Frontal cortex (tissue), 4 donors: ENCODE results near the gene DENND1A. TPM values are rescaled to one million over a fixed set of nuclear protein-coding genes. Genes with fewer than 3 reads are reported as not detected.
"Not testable (repeated sequence)": the region's sequence is repeated elsewhere in the genome, so short reads cannot be mapped to it uniquely, and the experiment has no call there.

ENCODE experiments used
- DNase-seq, 2 donors: peaks; one replicate each; pipeline ENCODE4 v3.0.0; 2012; ENCODE audit warnings: low spot score in 2 of 2
- FAIRE-seq: peaks from 2 replicates; lab custom pipeline; 2012; peaks lifted over from hg19 to GRCh38; lab: Jason Lieb, UNC
- total RNA-seq: library from RNA; depleted of rRNA; stranded (reverse); fragments of >200 nt; gene quantifications from one replicate; pipeline ENCODE4 v1.2.3, GENCODE V29; 2014
- donor health status: control.
- donor health status: control.
- donor health status: control.

DENND1A gene
- total RNA-seq, 1 donor from 2014 or later = 17.9 TPM

DNA sequence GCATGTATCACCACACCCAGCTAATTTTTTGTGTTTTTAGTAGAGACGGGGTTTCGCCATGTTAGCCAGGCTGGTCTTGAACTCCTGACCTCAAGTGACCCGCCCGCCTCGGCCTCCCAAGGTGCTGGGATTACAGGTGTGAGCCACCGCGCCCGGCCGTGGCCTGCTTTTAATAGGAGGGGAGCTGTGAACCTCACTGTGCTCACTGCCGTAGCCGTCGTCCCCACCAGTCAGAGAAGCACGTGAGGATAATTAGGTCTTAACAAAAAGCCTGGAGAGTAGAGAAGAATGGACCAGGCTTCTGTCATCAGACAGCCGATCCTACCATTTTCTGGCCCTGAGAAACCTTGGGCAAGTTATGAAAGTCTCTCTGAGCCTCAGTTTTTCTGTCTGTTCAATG lies 531.0 kb downstream of the DENND1A start:
- not testable (repeated sequence) for DNase-seq, FAIRE-seq

- DNase-seq (no peak), FAIRE-seq (no peak)
These were observed 532.0 kb downstream of the DENND1A start for GRCh38 chr9:123397975-123398374.

DNA sequence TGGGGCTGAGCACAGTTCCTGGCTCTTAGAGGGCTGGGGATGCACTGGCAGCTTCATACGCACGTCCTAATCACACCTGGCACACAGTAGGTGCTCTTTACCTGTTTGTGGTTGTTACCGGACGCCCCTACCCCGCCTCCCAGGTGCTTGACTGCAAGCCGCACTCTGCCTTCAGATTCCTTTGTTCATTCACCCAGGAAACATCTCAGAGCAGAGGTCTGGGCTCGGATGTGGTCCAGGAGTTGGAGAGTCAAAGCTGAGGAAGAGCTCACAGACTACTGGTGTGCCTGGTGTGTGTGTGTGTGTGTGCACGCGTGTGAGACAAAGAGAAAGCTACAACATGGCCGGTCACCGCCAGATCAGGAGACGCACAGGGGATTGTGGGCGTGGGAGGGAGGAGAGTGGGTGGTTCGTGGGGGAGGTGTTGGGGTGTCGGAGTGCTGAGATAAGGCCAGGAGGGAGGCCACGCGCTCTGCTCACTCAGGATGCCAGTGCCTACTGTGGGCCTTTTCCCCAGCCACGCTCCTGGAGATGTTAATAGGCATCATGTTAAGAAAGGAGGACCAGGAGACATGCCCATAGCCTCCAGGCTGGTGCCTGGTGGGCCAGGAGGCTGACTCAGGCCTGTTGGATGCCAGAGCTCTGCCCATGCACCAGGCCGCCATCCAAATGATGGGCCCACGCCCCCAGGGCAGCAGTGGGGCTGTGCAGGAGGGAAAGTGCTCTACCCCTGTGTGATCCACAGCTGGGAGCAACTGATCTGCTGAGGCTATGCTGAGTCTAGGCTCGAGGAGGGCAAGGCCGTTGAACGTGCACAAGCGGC lies 534.0 kb downstream of the DENND1A start:
- DNase-seq (no peak), FAIRE-seq (no peak)

DNA sequence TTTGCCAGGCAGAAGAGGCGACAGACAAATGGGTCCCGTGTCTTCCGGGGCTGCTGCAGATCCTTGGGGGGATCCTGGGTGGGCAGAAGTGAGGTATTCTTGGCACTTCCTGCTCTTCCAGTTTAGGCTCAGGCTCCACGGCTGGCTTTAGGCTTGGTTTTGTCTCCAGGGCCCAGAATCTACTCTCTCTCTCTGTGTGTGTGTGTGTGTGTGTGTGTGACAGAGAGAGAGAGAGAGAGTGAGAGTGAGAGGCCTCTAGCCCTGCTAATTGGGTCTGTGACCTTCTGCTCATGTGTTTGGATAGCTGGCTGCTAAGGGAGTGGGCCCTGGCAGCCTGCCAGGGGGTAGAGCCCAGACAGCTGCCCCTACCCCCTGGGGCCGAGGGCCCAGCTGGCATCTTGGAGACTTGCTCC lies 534.6 kb downstream of the DENND1A start:
- FAIRE-seq (no peak), DNase-seq (no peak)

GRCh38 chr9:123394291-123395235 lies 535.4 kb downstream of the DENND1A start:
- DNase-seq = no peak
- no peak for FAIRE-seq

GRCh38 chr9:123392802-123393201 lies 537.1 kb downstream of the DENND1A start:
- FAIRE-seq (no peak), DNase-seq (no peak)

GRCh38 chr9:123391946-123392345 lies 538.0 kb downstream of the DENND1A start:
- FAIRE-seq (no peak), DNase-seq (no peak)

DNA sequence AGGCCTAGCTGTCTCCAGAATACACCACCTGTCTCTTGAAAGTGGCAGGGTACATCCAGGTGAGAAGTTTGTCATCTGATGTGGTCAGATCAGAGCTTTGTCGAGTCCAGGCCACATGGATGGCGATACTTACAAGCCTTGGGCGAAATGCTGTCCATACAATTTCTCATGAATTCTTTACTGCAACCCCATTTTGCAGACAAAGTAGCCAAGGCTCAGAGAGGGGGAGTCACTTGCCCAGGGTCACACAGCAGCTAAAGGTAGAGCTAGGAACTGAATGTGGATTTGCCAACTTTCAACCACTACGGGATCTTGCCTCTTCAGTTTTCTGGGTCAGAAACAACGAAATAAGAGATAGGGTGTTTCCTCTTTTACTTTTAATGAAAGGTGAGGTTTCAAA lies 538.7 kb downstream of the DENND1A start:
- FAIRE-seq = no peak

DNA sequence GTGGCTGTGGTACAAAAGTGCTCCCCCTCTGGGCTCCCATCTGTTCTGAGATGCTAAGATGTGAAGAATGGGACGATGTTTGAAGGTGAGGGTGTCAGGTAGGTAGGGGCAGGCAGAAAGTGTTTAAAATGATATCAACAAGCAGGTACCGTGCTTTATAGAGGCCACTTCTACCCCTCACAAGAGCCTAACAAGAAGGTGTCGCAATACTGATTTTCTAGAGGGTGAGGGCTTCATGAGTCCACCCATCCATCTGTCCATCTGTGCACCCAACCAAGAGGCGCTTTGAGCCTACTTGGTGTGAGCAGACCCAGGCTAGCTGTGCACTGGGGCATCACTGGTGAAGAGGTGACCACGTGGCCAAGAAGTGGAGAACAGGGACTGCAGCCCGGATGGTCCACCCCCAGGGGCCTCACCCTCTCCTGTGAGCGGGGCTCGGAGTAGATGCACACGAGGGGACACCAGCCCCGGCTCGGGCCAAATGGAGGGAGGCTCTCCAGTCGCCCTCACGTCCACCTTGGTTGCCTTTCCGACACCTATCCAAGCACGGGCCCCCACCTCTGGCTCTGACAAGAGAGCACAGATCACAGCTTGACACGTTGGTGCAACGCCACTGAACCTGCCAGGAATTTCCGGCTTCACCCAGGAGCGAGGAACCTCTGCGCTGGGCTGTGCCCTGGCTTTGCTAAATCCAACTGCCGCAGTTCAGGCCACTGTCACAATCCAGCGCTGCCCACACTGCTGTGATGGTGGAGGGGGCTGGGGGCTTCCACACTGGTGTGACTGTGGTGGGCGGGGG lies 539.4 kb downstream of the DENND1A start:
- FAIRE-seq (no peak), DNase-seq (no peak)

More for the DNA sequence above, 538.7 kb downstream of the DENND1A start:
- no peak for DNase-seq

DNA sequence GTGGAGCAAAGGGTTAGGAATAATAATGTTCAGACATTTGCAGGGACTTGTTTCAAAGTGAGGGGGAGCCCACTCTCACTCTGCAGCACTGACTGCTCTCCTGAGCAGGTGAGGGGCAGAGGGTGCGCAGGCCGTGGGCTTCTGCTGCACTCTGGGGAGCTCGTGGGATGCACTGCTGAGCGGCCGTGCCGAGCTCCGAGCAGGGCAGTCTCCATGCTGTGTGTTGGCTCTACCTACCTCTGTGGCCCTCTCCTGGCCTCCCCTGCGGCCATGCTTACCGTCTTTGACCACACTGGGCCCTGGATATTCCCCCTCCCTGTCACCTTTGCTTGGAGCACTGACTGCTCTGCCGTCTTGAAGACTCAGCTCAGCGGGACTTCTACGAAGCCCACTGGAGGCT lies 540.2 kb downstream of the DENND1A start:
- FAIRE-seq (no peak), DNase-seq (no peak)

- FAIRE-seq = no peak
- no peak for DNase-seq
These were observed 540.9 kb downstream of the DENND1A start for GRCh38 chr9:123389070-123389469.

DNA sequence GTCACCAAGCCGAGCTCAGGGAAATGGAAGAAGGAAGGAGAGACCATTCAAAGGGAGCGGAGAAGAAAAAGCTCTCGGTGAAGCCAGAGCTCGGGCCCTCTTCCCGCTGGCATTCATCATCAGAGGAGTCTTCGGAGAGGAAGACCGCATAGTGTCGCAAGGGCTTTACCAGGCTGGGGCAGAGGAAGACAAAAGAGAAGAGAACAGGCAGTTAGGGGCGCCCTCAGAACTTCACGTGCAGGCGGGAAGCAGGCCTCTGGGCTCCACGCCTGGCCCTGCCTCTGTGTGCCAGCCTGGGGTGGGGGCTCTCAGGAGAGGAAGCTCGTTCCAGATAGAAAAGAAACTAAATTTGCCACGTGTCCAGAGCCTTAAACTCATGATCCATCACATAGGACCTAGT lies 542.2 kb downstream of the DENND1A start:
- no peak for FAIRE-seq
- DNase-seq = no peak

DNA sequence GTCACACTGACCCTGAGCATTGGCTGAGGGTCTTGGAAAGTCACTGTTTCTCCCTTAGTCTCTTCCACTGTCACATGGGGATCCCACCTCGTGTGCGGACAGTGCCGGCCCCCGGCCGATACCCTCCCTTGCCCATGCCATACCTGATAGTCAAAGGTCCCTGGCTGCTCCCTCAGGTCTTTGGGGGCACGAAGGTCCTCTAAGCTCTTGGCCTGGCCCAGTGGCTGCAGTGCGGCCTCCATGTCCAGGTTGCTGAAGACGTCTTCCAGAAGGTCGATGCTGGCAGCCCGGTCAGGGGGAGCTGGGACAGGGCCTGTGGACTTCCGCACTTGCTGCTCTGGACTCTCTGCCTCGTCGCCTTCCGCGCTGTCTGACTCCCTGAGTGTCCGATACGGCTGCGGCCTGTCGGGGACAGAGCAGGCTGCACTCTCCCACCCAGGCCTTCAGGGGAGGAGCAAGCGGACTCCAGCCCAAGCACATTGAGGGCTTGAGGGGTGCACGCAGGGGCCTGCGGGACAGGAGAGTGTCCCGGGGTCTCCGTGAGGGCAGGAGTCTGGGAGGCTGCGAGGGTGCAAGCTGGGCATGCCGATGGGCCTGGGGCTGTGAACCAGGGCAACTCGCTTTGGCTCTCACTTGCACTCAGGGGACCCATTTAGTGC lies 546.3 kb downstream of the DENND1A start:
- no peak for DNase-seq

DNA sequence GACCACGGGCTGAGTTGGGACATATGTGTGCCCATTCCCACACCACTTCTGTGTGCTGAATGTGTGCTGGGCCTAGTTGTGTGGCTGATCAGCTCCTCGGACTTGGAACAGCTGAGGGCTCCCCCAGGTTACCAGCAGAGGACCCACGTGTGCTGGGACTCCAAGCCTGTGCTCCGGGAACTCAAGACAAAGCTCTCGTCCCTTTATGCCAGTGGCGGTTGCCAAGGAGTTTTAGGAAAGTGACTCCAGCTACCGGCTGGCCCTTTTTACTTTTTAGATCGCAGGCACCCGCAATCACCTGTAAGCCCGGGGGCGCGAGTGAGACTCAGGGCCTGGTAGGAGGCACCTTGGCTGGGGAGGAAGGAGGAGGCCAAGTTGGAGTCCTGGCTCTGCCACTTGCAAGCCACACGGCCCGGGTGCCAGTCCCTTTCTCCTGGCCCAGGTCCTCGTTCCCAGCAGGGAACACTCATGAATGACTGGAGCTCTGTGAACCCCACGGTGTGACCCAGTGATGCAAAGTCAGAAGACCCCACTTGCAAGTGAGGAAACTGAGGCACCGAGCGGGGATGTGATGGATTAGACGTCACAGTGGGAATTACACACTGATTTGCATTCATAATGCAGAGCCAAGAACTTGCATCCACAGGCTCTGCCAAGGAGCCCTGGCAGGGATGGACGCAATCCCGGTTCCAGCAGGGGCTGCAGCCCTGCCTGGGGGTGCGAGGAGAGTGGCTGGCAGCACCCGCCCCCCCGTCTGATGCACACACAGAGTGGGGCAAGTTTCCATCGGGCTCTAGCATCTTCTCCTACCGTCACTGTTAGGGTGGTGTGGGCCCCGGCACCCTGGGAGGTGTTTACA lies 547.0 kb downstream of the DENND1A start:
- FAIRE-seq = no peak
- peak in 1 of 2 donors; percentile 49 for DNase-seq

More for the DNA sequence above, 546.3 kb downstream of the DENND1A start:
- FAIRE-seq = no peak

- FAIRE-seq (no peak), DNase-seq (peak in 1 of 2 donors; percentile 17)
These were observed 548.8 kb downstream of the DENND1A start for GRCh38 chr9:123380852-123381705.

DNA sequence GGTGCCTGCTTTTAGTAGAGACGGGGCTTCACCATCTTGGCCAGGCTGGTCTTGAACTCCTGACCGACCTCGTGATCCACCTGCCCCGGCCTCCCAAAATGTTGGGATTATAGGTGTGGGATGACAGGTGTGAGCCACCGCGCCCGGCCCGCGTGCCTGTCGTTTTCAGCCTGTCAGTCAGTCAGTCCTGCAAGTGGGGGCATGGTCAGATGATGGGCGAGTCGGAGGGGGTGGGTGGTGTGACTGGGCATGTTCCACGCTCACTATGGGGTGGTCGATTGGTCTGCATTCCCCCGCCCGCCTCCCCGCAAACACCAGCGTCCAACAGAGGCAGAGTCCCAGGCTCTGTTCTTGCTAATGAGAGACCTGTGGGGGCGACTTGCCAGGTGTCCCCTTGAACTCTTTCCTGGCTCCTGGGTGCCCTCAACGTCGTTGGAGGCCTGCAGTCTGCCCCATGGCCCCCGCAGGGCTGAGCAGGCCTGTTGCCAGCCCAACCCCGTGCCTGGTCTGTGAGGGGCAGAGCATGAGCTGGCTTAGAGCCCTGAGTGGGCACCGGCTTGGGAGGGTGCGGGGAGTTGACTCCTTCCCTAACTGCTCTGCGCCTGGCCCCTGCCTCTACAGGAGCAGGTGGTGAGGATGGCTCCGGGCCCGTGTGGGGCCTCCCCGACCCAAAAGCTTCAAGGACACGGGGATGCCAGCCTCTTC lies 550.8 kb downstream of the DENND1A start:
- FAIRE-seq = no peak

DNA sequence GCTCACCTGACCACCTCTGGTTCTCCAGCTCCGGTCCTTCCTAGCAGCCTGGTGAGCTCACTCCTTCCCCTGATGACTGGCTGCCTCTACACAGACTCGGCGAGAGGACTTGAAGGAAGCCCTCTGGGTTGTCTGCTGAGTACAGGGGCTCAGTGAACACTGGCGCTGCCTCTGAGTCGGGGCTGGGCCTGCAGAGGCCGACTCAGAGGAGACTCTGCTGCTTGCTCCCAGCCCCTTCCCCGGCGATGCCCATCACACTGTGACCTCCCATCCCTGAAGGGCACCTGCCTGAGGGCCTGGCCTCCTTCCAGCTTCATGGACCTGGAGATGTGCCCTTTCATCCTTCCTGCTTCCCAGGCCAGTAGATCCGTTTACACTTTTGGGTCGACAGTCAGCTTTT lies 551.9 kb downstream of the DENND1A start:
- DNase-seq = no peak
- no peak for FAIRE-seq

More for the DNA sequence above, 550.8 kb downstream of the DENND1A start:
- DNase-seq = peak in 1 of 2 donors; percentile 28
